NCI-H69 (cell line): Measurements from ENCODE around the gene DUSP19.

ENCODE experiments used
- DNase-seq: peaks from one replicate; lab custom pipeline; 2025; lab: John Stamatoyannopoulos, UW

The DUSP19 gene

DNA sequence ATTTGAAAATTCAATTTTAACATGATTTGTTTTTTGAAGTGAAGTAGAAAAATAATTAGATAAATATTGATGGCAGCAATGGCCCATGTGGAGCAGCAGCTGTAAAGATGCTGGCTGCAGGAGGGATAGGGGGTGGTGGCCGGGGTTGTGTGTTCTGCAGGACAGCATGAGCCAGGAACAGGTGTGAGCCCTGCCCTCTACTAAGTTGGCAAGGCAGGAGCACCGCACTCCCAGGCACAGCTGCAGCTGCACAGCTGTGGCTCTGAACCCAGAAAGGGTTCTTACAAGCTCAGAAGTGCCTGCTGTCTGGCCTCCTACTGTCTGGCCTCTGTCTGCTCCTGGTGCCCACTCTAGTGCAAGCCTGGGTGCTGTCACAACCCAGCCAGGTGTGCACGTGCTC lies 10.0 kb upstream of the DUSP19 start:
- no peak for DNase-seq

DNA sequence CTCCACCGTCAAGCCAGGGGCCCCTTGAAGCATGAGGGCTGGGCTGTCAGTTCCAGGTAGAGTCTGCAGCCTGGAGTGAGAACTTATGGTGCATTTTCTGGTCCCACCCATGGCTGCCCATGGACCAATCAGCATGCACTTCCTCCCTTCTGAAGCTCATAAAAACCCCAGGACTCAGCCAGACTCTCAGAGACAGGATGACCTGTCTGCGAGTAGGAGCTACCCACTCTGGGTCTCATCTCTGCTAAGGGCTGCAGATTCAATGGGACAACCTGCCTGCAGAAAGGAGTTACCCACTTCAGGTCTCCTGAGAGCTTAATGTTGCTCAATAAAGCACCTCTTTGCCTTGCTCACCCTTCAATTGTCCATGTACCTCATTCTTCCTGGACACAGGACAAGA lies 9.4 kb upstream of the DUSP19 start:
- no peak for DNase-seq

DNA sequence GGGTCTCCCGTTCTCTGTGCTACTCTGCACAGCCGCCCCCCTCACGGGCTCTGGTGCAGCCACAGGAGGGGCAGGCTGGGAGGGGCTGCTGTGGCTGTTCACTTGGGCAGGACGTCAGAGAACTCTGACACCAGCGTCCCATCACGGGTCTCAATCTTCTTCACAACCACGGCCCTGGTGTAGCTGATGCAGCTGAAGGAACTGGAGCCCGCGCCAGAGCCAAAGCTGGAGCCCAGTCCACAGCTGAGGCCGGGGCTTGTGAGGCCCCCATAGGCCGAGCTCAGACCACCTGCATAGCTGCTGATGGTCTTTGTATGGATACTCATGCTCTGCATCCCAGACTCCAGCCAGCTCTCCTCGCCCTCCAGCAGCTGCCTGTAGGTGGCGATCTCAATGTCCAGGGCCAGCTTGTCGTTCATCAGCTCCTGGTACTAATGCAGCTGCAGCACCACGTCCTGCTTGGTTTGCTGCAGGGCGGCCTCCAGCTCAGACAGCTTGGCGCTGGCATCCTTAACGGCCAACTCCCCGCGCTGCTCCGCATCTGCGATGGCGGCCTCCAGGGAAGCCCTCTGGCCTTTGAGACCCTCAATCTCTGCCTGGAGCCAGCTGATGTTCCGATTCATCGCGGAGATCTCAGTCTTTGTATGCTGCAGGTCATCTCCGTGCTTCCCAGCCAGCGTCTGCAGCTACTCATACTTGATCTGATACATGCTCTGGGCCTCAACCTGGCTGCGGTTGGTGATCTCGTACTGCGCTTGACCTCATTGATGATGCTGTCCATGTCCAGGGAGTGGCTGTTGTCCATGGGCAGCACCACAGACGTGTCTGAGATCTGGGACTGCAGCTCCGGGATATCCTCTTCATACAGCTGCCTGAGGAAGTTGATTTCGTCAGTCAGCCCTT lies 7.4 kb upstream of the DUSP19 start:
- peak; percentile 14 for DNase-seq

DNA sequence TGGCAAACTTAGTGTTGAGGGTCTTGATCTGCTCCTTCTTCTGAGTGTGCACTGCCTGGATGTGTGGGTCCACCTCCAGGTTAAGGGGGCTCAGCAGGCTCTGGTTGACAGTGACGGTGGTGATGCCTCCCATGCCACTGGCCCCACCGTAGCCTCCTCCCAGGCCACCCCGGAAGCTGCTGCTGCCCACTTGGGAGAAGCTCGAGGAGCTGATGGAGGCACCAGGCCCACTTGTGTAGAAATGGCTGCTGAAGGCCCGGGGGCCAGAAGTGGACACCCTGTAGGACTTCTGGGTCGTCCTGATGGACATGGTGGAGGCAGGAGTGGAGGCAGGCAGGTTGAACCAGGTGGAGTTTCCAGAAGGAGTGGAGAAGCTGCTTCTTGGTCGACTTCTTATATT lies 6.4 kb upstream of the DUSP19 start:
- no peak for DNase-seq

DNA sequence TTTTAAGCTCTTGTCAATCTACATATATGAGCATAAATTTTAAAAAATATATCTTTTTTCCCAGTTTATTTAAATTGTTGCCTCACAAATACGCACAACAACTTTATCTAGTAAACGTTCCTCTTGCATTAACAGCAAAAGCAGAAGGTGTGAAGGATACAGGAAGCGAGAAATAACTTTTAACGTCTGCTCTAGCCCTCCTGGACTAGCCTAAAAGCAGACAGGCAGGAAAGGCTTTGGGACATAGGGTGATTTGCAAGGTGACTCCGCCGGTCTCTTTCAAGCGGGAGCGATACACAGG lies 434 bp upstream of the DUSP19 start:
- peak; percentile 82 for DNase-seq

DNA sequence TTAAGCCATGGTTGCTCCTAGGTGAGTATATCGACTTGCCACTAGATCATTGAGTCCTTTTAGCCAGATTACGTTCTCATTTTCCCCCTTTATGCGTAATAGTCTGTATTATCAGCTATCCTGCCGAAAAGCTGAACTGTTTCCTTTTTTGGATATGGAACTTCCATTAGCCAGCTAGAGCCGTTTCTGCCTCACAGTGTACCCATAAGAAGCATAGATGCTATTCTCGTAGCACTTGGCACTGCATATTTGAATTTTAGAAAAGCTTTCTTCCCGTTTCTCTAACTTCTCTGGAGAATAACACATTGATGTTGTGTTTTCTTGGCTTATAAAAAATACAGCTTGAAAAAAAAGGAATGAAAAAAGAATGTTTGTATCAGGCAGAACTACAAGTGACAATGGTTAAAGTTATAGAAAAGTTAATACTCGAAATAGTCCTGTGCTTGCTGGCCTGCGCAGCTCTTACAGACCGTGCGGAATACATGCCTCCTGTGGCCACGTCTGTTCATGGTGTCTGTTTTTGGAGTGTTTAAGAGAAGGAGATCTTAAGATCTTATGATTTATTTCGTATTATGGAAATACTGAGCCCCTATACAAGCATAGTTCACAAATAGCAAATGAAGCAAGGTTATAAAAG lies 710 bp downstream of the DUSP19 start:
- DNase-seq: peak; percentile 68

DNA sequence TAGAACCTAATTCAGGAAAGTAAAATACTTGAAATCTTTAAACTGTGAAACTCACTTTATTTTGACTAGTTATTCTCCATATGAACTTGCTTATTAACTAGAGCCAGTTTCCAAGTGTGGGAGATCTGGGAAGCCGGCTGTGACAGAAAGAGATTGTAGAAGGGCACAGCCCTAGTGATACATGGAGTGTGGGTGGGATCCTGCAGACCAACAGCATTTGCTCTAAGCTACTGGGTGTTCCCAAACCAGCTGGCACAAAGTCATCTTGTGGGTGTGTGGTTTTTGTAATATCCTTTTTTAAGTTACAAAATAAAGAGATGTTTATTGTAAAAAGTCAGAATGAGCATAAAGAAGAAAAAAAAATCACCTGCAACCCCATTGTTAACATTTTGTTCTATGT lies 3.4 kb downstream of the DUSP19 start:
- no peak for DNase-seq

DNA sequence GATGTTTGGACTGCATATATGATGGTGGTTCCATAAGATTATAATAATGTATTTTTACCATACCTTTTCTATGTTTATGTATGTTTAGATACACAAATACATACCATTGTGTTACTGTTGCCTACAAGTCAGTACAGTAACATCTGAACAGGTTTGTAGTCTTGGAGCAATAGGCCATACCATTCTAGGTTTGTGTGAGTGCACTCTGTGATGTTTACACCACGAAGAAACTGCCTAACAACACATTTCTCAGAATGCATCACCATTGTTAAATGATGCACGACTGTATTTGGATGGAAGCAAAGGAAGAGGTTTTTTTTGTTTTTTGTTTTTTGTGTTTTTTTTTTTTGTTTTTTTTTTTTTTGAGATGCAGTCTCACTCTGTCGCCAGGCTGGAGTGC lies 9.5 kb downstream of the DUSP19 start:
- DNase-seq: no peak

DNA sequence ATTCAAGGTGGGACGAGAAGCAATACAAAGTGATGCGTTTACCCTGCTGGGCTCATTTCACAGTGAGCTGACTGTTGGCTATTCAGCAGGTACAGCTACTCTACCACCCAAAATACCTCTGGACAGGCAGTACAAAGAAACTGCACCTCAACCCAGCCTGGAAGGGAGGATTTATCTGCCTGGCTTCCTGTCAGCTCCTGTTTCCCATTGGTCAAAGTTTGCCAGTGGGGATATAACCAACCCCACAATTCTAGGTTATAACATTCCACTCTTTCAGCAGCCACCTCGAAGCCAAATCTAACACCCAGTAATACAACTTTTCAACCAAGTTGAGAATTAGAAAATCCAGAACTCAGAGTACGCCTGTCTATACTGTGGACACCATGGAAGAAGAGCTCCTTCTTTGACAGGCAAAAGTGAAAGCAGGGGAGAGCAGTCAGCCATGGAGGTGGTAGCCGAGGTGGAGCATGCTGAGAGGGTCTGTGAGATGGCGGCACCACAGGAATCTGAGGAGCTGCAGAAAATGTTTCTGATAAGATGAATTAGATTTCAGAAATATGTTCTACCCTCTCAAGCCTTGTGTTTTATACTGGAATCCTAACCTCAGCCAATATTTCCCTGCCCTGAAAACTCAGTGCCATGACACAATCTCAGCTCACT lies 10.8 kb downstream of the DUSP19 start:
- no peak for DNase-seq

DNA sequence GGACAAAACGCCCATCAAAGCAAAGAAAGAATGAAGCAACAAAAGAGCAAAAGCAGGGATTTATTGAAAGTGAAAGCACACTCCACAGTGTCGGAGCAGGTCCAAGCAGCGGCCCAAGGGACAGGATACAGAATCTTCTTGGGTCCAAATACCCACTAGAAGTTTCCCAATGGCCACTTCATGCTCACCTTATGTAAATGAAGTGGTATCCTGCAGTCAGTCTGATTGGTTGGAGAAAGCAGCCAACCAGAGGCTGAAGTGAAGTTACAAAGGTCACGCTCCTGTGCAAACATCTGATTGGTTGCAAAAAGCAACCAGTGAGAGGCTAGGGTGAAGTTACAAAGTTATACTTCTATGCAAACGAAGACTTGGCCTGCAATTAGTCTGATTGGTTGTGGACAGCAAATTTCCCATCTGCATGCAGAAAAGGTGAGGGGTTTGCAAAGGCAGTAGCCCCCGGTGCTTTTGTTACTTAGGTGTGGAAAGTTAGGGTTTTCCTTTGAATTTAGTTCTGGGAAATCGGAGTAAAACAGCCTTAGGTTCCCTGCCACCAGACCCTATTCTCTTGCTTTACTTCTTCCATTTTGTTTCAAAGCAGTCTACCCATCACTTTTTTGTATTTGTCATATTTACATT lies 12.9 kb downstream of the DUSP19 start:
- no peak for DNase-seq

DNA sequence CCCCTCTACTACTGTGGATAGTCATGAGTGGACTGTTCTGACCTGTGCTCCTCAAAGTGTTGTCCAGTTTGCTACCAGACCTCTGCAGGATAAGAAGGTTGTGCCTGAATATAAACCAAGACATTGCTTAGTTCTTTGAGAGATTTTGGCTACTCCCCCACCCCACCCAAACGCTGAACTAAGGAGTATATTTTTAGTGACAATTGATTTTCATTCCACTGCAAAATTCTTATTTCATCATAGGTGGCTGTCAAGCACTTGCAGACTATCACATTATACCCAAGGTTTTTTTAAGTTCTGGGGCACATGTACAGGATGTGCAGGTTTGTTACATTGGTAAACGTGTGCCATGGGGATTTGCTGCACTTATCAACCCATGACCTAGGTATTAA lies 13.4 kb downstream of the DUSP19 start:
- no peak for DNase-seq

DNA sequence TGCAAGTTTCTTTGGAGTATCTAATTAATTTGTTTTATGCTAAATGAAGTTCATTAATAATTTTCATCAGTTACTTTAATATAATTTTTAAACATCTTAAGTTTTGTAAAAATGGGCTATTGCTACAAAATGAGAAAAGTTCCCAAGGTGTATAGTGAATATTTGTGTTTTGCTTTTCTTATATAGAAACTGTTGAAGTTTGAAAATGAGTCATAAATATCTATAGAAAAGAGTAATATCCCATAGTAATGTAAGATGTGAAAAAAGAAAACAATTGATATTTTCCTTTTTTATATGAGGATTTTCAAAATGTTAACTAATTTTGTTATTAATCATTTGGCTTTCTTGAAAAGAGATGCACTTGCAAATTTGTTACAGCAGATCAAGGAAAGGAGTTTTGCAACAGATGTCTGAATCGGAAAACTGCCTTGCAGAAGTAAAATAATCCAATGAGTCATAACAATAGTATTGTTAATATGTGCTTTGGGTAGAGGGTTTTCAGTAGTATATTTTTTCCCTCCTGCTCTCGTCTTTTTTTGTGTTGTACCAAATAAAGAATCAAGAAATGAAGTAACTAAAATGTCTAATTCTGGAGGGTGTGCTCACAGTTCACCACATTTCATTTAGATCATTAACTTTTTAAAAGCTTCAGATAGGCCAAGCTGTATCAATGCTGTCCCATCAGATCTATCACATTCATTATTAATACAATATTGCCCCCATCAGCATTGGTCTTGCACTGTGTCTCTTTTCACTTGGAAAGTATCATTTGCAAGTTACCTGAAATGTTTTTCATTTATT lies 15.5 kb downstream of the DUSP19 start:
- no peak for DNase-seq

DNA sequence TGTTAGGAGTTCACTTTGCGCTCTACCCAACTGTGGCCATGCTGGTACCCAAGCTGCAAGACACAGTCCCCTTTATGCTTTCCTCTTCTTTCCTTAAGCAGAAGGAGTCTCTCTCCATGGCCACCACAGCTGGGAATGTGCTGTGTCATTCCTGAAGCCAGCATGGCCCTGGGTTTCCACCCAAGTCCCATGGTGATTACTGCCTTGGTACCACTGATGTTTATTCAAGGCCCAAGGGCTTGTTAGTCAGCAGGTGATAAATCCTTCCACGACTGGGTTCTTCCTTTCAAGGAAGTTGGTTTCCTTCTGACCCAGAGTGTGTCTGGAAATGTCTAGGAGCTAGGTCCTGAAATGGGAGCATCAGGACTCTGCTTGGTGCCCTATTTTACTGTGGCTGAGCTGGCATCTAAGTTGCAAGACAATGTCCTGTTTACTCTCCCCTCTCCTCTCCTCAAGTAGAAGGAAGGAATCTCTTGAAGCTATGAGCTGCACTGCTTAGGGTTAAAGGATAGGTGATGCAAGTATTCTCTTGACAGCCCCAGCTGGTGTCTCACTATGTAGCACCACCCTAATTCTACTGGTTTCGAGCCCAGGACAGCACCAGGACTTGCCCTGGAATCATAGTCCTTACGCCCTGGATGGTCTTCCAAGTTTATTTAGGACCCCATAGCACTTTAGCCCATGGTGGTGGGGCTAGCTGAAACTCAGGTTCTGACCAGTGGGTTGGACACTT lies 27.0 kb downstream of the DUSP19 start:
- DNase-seq: no peak

DNA sequence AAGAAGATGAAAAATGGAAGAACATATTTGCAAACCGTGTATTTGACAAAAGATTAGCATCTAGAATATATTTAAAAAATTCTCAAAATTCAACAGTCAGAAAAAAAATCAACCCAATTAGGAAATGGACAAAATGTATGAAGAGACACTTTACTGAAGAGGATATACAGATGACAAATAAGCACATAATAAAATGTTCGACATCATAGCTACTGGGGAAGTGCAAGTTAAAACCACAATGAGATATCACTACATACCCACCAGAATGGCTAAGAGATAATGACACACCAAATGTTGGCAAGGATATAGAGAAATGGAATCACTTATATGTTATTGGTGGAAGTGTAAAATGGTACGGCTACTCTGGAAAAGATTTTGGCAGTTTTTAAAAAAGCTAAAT lies 34.0 kb downstream of the DUSP19 start:
- DNase-seq: no peak

DNA sequence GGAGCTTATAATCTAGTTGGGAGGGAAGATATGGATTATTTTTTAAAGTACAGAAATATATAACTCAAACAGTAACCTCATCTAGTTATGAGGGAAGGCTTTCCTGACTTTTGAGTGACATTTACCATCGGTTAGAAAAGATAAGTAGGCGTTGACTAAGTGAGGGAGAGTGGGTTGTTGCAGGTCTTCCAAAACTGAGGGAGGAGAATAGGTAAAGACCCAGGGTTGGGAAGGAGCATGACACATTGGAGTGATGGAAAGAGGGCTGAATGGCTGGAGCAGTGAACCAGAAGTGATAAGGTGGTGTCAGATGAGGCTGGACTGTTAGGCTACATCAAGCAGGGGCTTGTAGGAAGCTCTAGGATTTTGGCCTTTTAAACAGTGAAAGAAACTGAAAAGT lies 35.1 kb downstream of the DUSP19 start:
- no peak for DNase-seq

DNA sequence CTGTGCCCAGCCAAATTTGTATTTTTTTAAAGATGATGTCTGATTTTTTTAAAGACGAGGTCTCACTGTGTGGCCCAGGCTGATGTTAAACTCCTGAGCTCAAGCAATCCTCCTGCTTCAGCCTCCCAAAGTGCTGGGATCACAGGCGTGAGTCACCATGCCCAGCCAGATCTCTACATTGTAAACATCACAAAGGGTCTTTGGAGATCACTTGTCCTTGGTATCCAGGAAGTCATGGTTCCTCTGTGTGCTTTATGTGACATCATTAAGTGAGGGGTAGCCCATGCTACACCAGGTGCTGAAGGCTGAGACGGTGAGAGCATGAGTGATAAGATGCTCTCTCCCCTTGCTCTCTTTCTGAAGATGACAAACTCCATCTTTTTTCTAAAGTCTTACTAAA lies 38.7 kb downstream of the DUSP19 start:
- DNase-seq: peak; percentile 28

DNA sequence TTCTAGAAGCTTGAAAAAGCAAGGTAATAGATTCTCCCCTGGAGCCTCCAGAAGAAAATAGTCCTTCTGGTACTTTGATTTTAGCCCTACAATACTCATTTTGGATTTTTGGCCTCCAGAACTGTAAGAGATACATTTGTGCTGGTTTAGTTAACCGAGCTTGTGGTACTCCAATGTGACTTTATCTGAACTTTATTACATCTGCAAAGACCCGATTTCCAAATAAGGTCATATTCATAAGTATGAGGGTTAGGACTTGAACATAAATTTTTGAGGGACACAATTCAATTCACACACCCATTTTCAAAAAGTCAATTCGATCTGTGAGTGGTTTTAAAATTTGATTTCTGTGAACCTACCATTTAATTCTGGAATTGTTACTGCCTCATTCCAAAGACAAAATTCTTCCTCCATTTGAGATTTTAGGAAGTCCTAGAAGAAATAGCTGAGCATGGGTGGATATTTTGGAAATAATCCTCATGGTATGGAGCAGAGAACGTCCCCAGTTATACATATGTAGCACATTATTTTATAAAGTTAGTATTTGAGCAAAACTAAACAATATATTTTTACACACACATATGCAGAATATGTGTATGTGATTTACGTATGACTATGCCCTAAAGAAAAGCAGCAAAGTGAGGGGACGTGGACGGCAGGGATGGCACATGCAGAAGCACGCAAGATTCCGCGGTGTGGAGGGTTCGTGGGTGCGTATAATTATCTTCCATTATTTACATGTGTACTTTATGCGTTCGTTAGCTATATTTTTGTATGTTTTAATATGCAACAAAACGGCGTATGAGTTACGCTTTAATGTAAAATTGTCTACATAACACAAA lies 44.8 kb downstream of the DUSP19 start:
- DNase-seq: peak; percentile 50

DNA sequence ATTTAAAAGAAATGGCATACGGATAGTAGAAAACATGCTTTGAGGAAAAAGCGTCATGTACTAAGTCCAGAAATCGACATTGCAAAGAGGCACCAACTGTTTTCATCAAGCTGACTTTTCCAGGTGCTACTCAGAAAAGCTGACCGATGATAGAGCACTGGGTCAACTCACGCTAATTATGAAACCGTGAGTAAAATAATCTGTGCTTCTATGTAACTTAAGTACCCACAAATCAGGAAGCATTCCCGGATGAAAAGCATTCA lies 45.3 kb downstream of the DUSP19 start:
- DNase-seq: no peak

DNA sequence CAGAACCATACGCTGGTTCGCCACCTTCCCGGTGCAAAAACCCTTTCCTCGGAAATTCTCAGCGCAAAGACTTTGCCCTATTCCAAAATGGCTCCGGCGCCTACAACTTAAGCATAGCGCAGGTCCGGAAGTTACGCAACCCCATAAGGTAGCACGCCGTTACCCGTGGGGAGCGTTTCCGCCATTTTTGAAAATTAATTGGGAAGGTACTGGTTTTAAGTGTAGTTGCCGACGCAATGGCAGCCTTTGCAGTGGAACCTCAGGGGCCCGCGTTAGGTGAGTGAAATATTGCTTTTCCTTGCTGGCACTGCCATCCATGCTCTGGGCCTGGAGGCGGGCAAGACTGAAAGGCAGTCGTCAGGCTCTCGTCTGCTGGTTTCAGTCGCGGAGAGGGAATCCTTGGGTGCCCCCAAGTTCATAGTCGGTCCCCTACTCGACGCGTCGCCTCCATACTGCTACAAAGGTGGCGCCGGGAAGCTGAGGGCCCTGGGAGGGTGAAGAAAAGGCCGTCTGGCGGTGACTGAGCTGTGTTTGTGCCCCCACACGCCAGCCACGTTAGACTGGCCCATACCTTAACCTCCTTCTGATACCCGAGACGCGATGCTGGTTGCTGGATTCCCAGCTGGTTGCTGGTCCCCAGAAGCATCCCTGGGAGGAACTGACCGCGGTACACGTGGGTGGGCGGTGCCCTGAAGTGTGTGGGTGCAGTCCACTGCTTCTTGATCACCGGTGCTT lies 45.8 kb downstream of the DUSP19 start, which contains the start of gene NUP35:
TSS of gene NUP35 (plus strand) at position 222 of the 735 bp plus-strand sequence. CDS start at position 237, 15 bp downstream.
- peak; percentile 96 for DNase-seq

DNA sequence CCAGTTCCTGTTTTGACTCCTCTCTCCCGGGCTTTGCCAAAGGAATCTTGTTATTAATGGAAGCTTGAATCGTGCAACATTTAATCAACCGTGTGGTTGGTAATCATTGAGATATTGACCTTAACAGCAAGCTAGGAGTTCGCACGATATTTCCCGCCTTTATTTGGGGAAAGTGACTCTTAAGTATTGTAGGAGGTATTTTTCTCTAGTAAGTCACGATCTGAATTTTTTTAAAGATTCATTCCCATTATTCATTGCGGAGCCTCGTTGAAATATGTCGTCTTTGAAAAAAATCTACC lies 46.4 kb downstream of the DUSP19 start:
- no peak for DNase-seq
